Stimulated activated naive CD8-positive, alpha-beta T cell treated with anti-CD3 and anti-CD28 coated beads, Interleukin-15, amount 100 ng/mL, for 72 hours (primary cell): ENCODE results near the gene THUMPD3.

Source experiments
- ATAC-seq: fragments of 150-1000 bp; cut with Tn5 transposase; 2 replicates; pipeline ENCODE4 v1.10.0; 2021; ENCODE audit warnings: mild to moderate bottlenecking, moderate library complexity
- DNase-seq, 2 donors: peaks; one replicate each; pipeline ENCODE4 v3.0.0; 2021 to 2022
- H3K27ac Mint-ChIP-seq, 2 donors: one replicate each; pipeline ENCODE4 v1.8.0; 2022; ENCODE audit warnings: mild to moderate bottlenecking in 2 of 2, mixed read lengths in 2 of 2, moderate library complexity in 2 of 2
- H3K27me3 Mint-ChIP-seq: one replicate; pipeline ENCODE4 v1.8.0; 2022; ENCODE audit warnings: mixed read lengths
- H3K4me1 Mint-ChIP-seq: one replicate; pipeline ENCODE4 v1.8.0; 2022; ENCODE audit warnings: mild to moderate bottlenecking, mixed read lengths
- H3K4me3 Mint-ChIP-seq, 2 donors: one replicate each; pipeline ENCODE4 v1.8.0; 2022; ENCODE audit warnings: mild to moderate bottlenecking in 2 of 2, mixed read lengths in 2 of 2, moderate library complexity in 1 of 2
- H3K9me3 Mint-ChIP-seq, 2 donors: one replicate each; pipeline ENCODE4 v1.8.0; 2022; ENCODE audit warnings: mixed read lengths in 2 of 2

The THUMPD3 gene

GRCh38 chr3:9386501-9387321 is 23.9 kb downstream of the THUMPD3 start:
- H3K27me3 Mint-ChIP-seq: no peaks in the 10 kb centered on the region
- ATAC-seq: no peak
- no peak overlapping the region for H3K4me3 Mint-ChIP-seq
- H3K27ac Mint-ChIP-seq: peak overlapping the region in 1 of 2 donors; percentile 28
- H3K9me3 Mint-ChIP-seq: no peaks in the 10 kb centered on the region
- DNase-seq: no peak
- H3K4me1 Mint-ChIP-seq: peaks cover 35% of the 10 kb centered on the region

- no peak for ATAC-seq
- H3K27ac Mint-ChIP-seq: no peak overlapping the region
These were observed 24.4 kb downstream of the THUMPD3 start for GRCh38 chr3:9387322-9387655.

GRCh38 chr3:9388142-9388541 is 25.3 kb downstream of the THUMPD3 start:
- Mint-ChIP-seq H3K4me1 (peaks cover 50% of the 10 kb centered on the region), H3K27ac (no peak overlapping the region), H3K4me3 (no peak overlapping the region), H3K27me3 (no peaks in the 10 kb centered on the region), H3K9me3 (no peaks in the 10 kb centered on the region)
- no peak for ATAC-seq
- no peak for DNase-seq

More at GRCh38 chr3:9387322-9387655, 24.4 kb downstream of the THUMPD3 start:
- Mint-ChIP-seq H3K27me3 (no peaks in the 10 kb centered on the region), H3K4me3 (no peak overlapping the region), H3K9me3 (no peaks in the 10 kb centered on the region), H3K4me1 (peaks cover 41% of the 10 kb centered on the region)
- no peak for DNase-seq

- Mint-ChIP-seq H3K27me3 (no peaks in the 10 kb centered on the region), H3K4me3 (no peak overlapping the region), H3K9me3 (no peaks in the 10 kb centered on the region), H3K4me1 (peaks cover 55% of the 10 kb centered on the region), H3K27ac (no peak overlapping the region)
- DNase-seq (no peak), ATAC-seq (no peak)
These were observed 25.9 kb downstream of the THUMPD3 start for GRCh38 chr3:9388562-9389272.

GRCh38 chr3:9390265-9390888 is 27.5 kb downstream of the THUMPD3 start:
- no peak for DNase-seq
- Mint-ChIP-seq H3K4me1 (peaks cover 64% of the 10 kb centered on the region), H3K27ac (no peak overlapping the region), H3K27me3 (no peaks in the 10 kb centered on the region), H3K9me3 (no peaks in the 10 kb centered on the region), H3K4me3 (no peak overlapping the region)
- ATAC-seq: no peak

GRCh38 chr3:9392041-9392440 is 29.2 kb downstream of the THUMPD3 start:
- ATAC-seq (no peak), DNase-seq (no peak)
- Mint-ChIP-seq H3K9me3 (no peaks in the 10 kb centered on the region), H3K27ac (peak overlapping the region in 1 of 2 donors; percentile 63), H3K27me3 (no peaks in the 10 kb centered on the region), H3K4me3 (no peak overlapping the region), H3K4me1 (peaks cover 57% of the 10 kb centered on the region)

GRCh38 chr3:9395570-9396300 is 32.9 kb downstream of the THUMPD3 start:
- no peak for ATAC-seq
- H3K27me3 Mint-ChIP-seq: no peaks in the 10 kb centered on the region
- peak overlapping the region; percentile 88 to 93 for H3K4me3 Mint-ChIP-seq
- peaks cover 64% of the 10 kb centered on the region for H3K4me1 Mint-ChIP-seq
- H3K27ac Mint-ChIP-seq: peak overlapping the region; percentile 90 to 99
- DNase-seq: no peak
- no peaks in the 10 kb centered on the region for H3K9me3 Mint-ChIP-seq

GRCh38 chr3:9396301-9396631 is 33.4 kb downstream of the THUMPD3 start:
- no peak for DNase-seq
- Mint-ChIP-seq H3K4me3 (peak overlapping the region; percentile 88 to 93), H3K9me3 (no peaks in the 10 kb centered on the region), H3K27me3 (no peaks in the 10 kb centered on the region), H3K27ac (peak overlapping the region; percentile 90 to 99), H3K4me1 (peaks cover 64% of the 10 kb centered on the region)
- ATAC-seq: peak; percentile 39

GRCh38 chr3:9396632-9397331 is 33.9 kb downstream of the THUMPD3 start:
- peak overlapping the region; percentile 99 for H3K27ac Mint-ChIP-seq
- ATAC-seq (peak; percentile 85), DNase-seq (peak; percentile 99 to 100)
- H3K4me3 Mint-ChIP-seq: peak overlapping the region; percentile 88 to 93
- H3K4me1 Mint-ChIP-seq: peaks cover 64% of the 10 kb centered on the region
- no peaks in the 10 kb centered on the region for H3K9me3 Mint-ChIP-seq
- H3K27me3 Mint-ChIP-seq: no peaks in the 10 kb centered on the region

GRCh38 chr3:9397332-9397905 is 34.6 kb downstream of the THUMPD3 start, which contains the start of gene SETD5:
Gene SETD5 (plus strand): TSS chr3:9397615. CDS start chr3:9428939, 31,324 bp downstream.
- Mint-ChIP-seq H3K4me1 (peaks cover 64% of the 10 kb centered on the region), H3K9me3 (no peaks in the 10 kb centered on the region), H3K27ac (peak within 1 kb of the TSS; percentile 99), H3K4me3 (peak within 1 kb of the TSS; percentile 92 to 93), H3K27me3 (no peaks in the 10 kb centered on the region)
- ATAC-seq: peak; percentile 78
- DNase-seq: peak; percentile 100

- Mint-ChIP-seq H3K4me3 (peak overlapping the region; percentile 86 to 92), H3K4me1 (peaks cover 64% of the 10 kb centered on the region), H3K27me3 (no peaks in the 10 kb centered on the region), H3K27ac (peak overlapping the region; percentile 98 to 99), H3K9me3 (no peaks in the 10 kb centered on the region)
- DNase-seq (peak; percentile 46 to 50), ATAC-seq (no peak)
These were observed 35.2 kb downstream of the THUMPD3 start for GRCh38 chr3:9397906-9398699.

- H3K27me3 Mint-ChIP-seq: no peaks in the 10 kb centered on the region
- H3K4me1 Mint-ChIP-seq: peaks cover 58% of the 10 kb centered on the region
- peak overlapping the region; percentile 86 to 92 for H3K4me3 Mint-ChIP-seq
- ATAC-seq: no peak
- DNase-seq: peak; percentile 24 to 43
- H3K27ac Mint-ChIP-seq: peak overlapping the region; percentile 98 to 99
- H3K9me3 Mint-ChIP-seq: no peaks in the 10 kb centered on the region
These were observed 36.0 kb downstream of the THUMPD3 start for GRCh38 chr3:9398700-9399336.

- Mint-ChIP-seq H3K4me1 (peaks cover 54% of the 10 kb centered on the region), H3K4me3 (peak overlapping the region; percentile 86 to 92)
- ATAC-seq: no peak
These were observed 36.5 kb downstream of the THUMPD3 start for GRCh38 chr3:9399337-9399703.

More at GRCh38 chr3:9399337-9399703, 36.5 kb downstream of the THUMPD3 start:
- no peaks in the 10 kb centered on the region for H3K27me3 Mint-ChIP-seq
- H3K27ac Mint-ChIP-seq: peak overlapping the region; percentile 0 to 91
- no peak for DNase-seq
- H3K9me3 Mint-ChIP-seq: no peaks in the 10 kb centered on the region
